HEK293T (cell line): Measurements from ENCODE around the gene PKN1.

ENCODE experiments used
- CTCF ChIA-PET: fragments of 350-600 bp; formaldehyde crosslinking; extraction: SDS; loops from one replicate; lab custom pipeline; 2021; ENCODE audit warnings: antibody characterized with exemption, inconsistent platforms; lab: Yijun Ruan, JAX
- POLR2A ChIA-PET: fragments of 350-600 bp; formaldehyde crosslinking; extraction: SDS; loops from one replicate; lab custom pipeline; 2020; ENCODE audit warnings: antibody characterized with exemption, inconsistent platforms; lab: Yijun Ruan, JAX
- DNase-seq: peaks from one replicate; pipeline ENCODE4 v3.0.0; 2012; ENCODE audit warnings: mixed read lengths; ENCODE audit errors: extremely low spot score
- ARNT ChIP-seq: fragments of 450-650 bp; IDR thresholded peaks from 2 replicates; pipeline ENCODE4 v1.6.1; 2017; ENCODE audit warnings: mild to moderate bottlenecking
- BHLHE40 ChIP-seq: fragments of 450-650 bp; IDR thresholded peaks from 2 replicates; pipeline ENCODE4 v1.6.1; 2016; ENCODE audit warnings: mild to moderate bottlenecking, moderate library complexity, borderline replicate concordance
- CTBP1 ChIP-seq: fragments of 450-650 bp; IDR thresholded peaks from 2 replicates; pipeline ENCODE4 v1.6.1; 2016; ENCODE audit warnings: borderline replicate concordance
- ELF4 ChIP-seq: fragments of 450-650 bp; IDR thresholded peaks from 2 replicates; pipeline ENCODE4 v1.6.1; 2017; ENCODE audit warnings: antibody characterized with exemption
- FOXA1 ChIP-seq: fragments of 450-650 bp; IDR thresholded peaks from 2 replicates; pipeline ENCODE4 v1.6.1; 2016; ENCODE audit warnings: mild to moderate bottlenecking
- FOXK2 ChIP-seq: fragments of 450-650 bp; IDR thresholded peaks from 2 replicates; pipeline ENCODE4 v1.6.1; 2016; ENCODE audit warnings: mild to moderate bottlenecking
- FOXM1 ChIP-seq: fragments of 450-650 bp; IDR thresholded peaks from 2 replicates; pipeline ENCODE4 v1.6.1; 2017; ENCODE audit warnings: mild to moderate bottlenecking, borderline replicate concordance
- HDGF ChIP-seq: fragments of 450-650 bp; IDR thresholded peaks from 2 replicates; pipeline ENCODE4 v1.6.1; 2017; ENCODE audit warnings: antibody characterized with exemption, borderline replicate concordance
- L3MBTL2 ChIP-seq: fragments of 450-650 bp; conservative IDR thresholded peaks from 2 replicates; pipeline ENCODE4 v1.6.1; 2016; ENCODE audit warnings: mild to moderate bottlenecking
- LEF1 ChIP-seq: fragments of 450-650 bp; IDR thresholded peaks from 2 replicates; pipeline ENCODE4 v1.6.1; 2017; ENCODE audit warnings: mild to moderate bottlenecking, borderline replicate concordance
- NFRKB ChIP-seq: fragments of 450-650 bp; IDR thresholded peaks from 2 replicates; pipeline ENCODE4 v1.6.1; 2016; ENCODE audit warnings: mild to moderate bottlenecking, moderate library complexity
- SP1 ChIP-seq: fragments of 450-650 bp; IDR thresholded peaks from 2 replicates; pipeline ENCODE4 v1.6.1; 2017
- SUZ12 ChIP-seq: fragments of 450-650 bp; IDR thresholded peaks from 2 replicates; pipeline ENCODE4 v1.6.1; 2016; ENCODE audit warnings: mild to moderate bottlenecking
- TARDBP ChIP-seq: fragments of 450-650 bp; IDR thresholded peaks from 2 replicates; pipeline ENCODE4 v1.6.1; 2016
- ZNF384 ChIP-seq: fragments of 450-650 bp; IDR thresholded peaks from 2 replicates; pipeline ENCODE4 v1.6.1; 2016
- TF ChIP-seq, protein P1 (sequence below): fragments of 450-650 bp; IDR thresholded peaks from 2 replicates; pipeline ENCODE4 v1.6.1; 2016

Gene PKN1

GRCh38 chr19:14517446-14517839, 84.3 kb downstream of the PKN1 start:
- peak; percentile 19 for DNase-seq
- POLR2A ChIA-PET = interaction anchor here (0.7 to 2.0 kb wide), 13 partner anchors 8 to 152 kb away, joined by 3 to 53 read pairs (median 6); partner anchors contain the start of gene GIPC1
- TF ChIP-seq SUZ12 (no peak), SP1 (no peak)
- CTCF ChIA-PET = interaction anchor here (1.9 kb wide), 1 partner anchor 13 kb away, joined by 7 read pairs; no protein-coding TSS in a partner anchor

DNA sequence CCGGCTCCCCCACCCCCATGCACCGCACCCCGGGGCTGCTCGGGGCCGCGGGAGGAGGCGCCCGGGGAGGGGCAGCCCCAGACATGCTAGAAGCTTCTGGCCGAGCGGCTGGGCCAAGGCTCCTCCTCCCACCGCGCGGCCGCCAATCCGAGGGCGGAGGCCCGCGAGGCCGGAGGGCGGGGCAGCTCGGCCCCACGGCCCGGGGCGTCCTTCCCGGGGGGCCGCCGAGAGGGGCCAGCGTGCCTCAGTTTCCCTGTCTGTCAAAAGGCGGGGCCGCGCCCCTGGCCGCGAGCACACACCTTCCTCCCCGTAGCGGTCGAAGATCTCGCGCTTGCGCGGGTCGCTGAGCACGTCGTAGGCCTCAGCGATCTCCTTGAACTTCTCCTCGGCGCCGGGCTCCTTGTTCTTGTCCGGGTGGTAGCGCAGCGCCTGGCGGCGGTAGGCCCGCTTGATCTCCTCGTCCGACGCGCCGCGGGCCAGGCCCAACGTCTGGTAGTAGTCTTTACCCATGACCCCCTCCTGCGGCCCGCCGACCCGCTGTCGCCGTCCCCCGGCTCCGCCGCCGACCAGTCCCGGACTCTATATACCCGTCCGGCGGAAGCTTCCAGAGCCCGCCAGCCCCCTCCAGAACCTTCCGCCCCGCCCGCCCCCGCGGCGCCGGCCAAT, 84.9 kb downstream of the PKN1 start, which contains the start of gene DNAJB1:
TSS of gene DNAJB1 (minus strand) at position 558 of the 666 bp plus-strand sequence. CDS start at position 510, 48 bp downstream.
- TF ChIP-seq CTBP1 = no peak
- TF ChIP-seq FOXM1 = peak; percentile 26; the same call in 1 of the 2 replicates
- peak; percentile 69 for DNase-seq
- CTCF ChIA-PET = interaction anchor here (1.9 kb wide), 1 partner anchor 14 kb away, joined by 7 read pairs; no protein-coding TSS in a partner anchor
- POLR2A ChIA-PET = interaction anchor here (0.5 to 2.0 kb wide), 24 partner anchors 8 to 832 kb away, joined by 3 to 53 read pairs (median 5); partner anchors contain the start of genes GIPC1 and NDUFB7

DNA sequence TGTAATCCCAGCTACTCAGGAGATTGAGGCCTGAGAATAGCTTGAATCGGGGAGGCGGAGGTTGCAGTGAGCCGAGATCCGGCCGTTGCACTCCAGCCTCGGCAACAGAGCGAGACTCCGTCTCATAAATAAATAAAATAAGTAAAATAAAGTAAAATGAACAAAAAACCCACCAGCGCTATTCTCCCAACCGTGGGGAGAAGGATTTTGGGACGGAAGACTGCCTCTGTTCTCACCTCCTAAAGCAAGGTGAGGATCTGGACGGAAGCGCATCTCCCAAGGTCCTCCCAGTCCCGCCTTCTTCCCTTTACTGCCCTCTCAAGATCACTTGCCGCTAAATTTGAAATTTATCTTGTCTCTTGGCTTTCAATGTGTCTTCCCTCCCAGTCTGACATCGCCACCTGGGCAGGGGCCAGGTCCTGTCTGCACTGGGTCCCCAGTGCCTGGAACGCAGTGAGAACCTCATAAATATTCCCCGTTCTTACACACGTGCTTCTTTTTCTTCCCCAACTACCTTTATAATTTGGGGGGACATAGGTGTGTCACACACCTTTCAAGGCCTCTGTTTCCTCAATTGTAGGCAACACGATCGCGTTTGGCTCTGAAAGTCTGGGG, 86.2 kb downstream of the PKN1 start:
- TF ChIP-seq ELF4 (no peak), TARDBP (no peak), HDGF (no peak), FOXA1 (no peak), L3MBTL2 (no peak), CTBP1 (no peak), FOXM1 (no peak), ARNT (no peak), BHLHE40 (no peak), FOXK2 (no peak), NFRKB (no peak), LEF1 (no peak), ZNF384 (no peak), SP1 (no peak), SUZ12 (no peak)
- TF ChIP-seq, protein P1, sequence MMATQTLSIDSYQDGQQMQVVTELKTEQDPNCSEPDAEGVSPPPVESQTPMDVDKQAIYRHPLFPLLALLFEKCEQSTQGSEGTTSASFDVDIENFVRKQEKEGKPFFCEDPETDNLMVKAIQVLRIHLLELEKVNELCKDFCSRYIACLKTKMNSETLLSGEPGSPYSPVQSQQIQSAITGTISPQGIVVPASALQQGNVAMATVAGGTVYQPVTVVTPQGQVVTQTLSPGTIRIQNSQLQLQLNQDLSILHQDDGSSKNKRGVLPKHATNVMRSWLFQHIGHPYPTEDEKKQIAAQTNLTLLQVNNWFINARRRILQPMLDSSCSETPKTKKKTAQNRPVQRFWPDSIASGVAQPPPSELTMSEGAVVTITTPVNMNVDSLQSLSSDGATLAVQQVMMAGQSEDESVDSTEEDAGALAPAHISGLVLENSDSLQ = no peak
- no peak for DNase-seq
- ChIA-PET POLR2A (interaction anchor here (1.1 to 1.9 kb wide), 4 partner anchors 10 to 35 kb away, joined by 3 to 53 read pairs (median 8); no protein-coding TSS in a partner anchor), CTCF (no interaction called here)

- TF ChIP-seq L3MBTL2 (no peak), BHLHE40 (no peak), LEF1 (no peak), SP1 (no peak), ZNF384 (no peak), NFRKB (no peak), ARNT (no peak), FOXA1 (no peak), CTBP1 (no peak), TARDBP (no peak), SUZ12 (no peak), FOXM1 (no peak), HDGF (no peak), ELF4 (no peak), FOXK2 (no peak)
- TF ChIP-seq, protein P1 = no peak
- ChIA-PET CTCF (no interaction called here), POLR2A (interaction anchor here (1.2 to 1.4 kb wide), 2 partner anchors 13 to 34 kb away, joined by 3 read pairs; no protein-coding TSS in a partner anchor)
- no peak for DNase-seq
Observed at GRCh38 chr19:14519860-14520407, 86.8 kb downstream of the PKN1 start.

- CTCF ChIA-PET = no interaction called here
Observed at GRCh38 chr19:14520543-14520942, 87.4 kb downstream of the PKN1 start.

More at GRCh38 chr19:14520543-14520942, 87.4 kb downstream of the PKN1 start:
- POLR2A ChIA-PET = interaction anchor here (1.2 to 1.4 kb wide), 2 partner anchors 12 to 34 kb away, joined by 3 read pairs; no protein-coding TSS in a partner anchor
- TF ChIP-seq ELF4 (no peak), FOXA1 (no peak), CTBP1 (no peak)
- no peak for DNase-seq
